Measurements from ENCODE around the gene IRGM.
"Not testable (repeated sequence)": the region's sequence is repeated elsewhere in the genome, so short reads cannot be mapped to it uniquely, and the experiment has no call there.

The IRGM gene

GRCh38 chr5:150845185-150845859 lies 999 bp upstream of the IRGM start:
- DNase-seq (ENCODE audit: low read depth, low spot score), result not testable (repeated sequence)

GRCh38 chr5:150846654-150847333 lies 473 bp downstream of the IRGM start:
- no peaks in the 10 kb centered on the region for H3K27me3 ChIP-seq (ENCODE audit: control insufficient read depth, insufficient read depth, low read length)
- no CpG with 5 or more reads among the region's 22 CpGs for WGBS (ENCODE audit: insufficient coverage, insufficient read length)
- peak; percentile 64 for DNase-seq (ENCODE audit: low read depth, low spot score)
- no peaks in the 10 kb centered on the region for H3K9me3 ChIP-seq (ENCODE audit: control insufficient read depth, insufficient read depth, low read length)
- H3K36me3 ChIP-seq (ENCODE audit: control insufficient read depth, insufficient read depth, low read length), result 0 out of 2 replicates have a peak, but pooled peaks cover 2% of the 10 kb centered on the region
- H3K4me1 ChIP-seq (ENCODE audit: control insufficient read depth, insufficient read depth, low read length), result no peaks in the 10 kb centered on the region
- no peak overlapping the region for H3K27ac ChIP-seq (ENCODE audit: low read length)
- H3K4me3 ChIP-seq (ENCODE audit: low read length), result no peak overlapping the region

More at GRCh38 chr5:150845185-150845859, 999 bp upstream of the IRGM start:
- H3K36me3 ChIP-seq (ENCODE audit: control insufficient read depth, insufficient read depth, low read length); H3K9me3 ChIP-seq (ENCODE audit: control insufficient read depth, insufficient read depth, low read length); H3K27me3 ChIP-seq (ENCODE audit: control insufficient read depth, insufficient read depth, low read length); H3K4me3 ChIP-seq (ENCODE audit: low read length); H3K27ac ChIP-seq (ENCODE audit: low read length); H3K4me1 ChIP-seq (ENCODE audit: control insufficient read depth, insufficient read depth, low read length): not testable (repeated sequence)
- no CpG with 5 or more reads among the region's 32 CpGs for WGBS (ENCODE audit: insufficient coverage, insufficient read length)

GRCh38 chr5:150847334-150847695 lies 994 bp downstream of the IRGM start:
- Histone ChIP-seq H3K9me3 (ENCODE audit: control insufficient read depth, insufficient read depth, low read length) (no peaks in the 10 kb centered on the region), H3K36me3 (ENCODE audit: control insufficient read depth, insufficient read depth, low read length) (0 out of 2 replicates have a peak, but pooled peaks cover 2% of the 10 kb centered on the region), H3K27ac (ENCODE audit: low read length) (no peak overlapping the region), H3K27me3 (ENCODE audit: control insufficient read depth, insufficient read depth, low read length) (no peaks in the 10 kb centered on the region), H3K4me1 (ENCODE audit: control insufficient read depth, insufficient read depth, low read length) (no peaks in the 10 kb centered on the region), H3K4me3 (ENCODE audit: low read length) (no peak overlapping the region)
- WGBS (ENCODE audit: insufficient coverage, insufficient read length), result no CpG with 5 or more reads among the region's 5 CpGs
- no peak for DNase-seq (ENCODE audit: low read depth, low spot score)

GRCh38 chr5:150848271-150848670 lies 1.9 kb downstream of the IRGM start:
- Histone ChIP-seq H3K4me1 (ENCODE audit: control insufficient read depth, insufficient read depth, low read length) (no peaks in the 10 kb centered on the region), H3K36me3 (ENCODE audit: control insufficient read depth, insufficient read depth, low read length) (0 out of 2 replicates have a peak, but pooled peaks cover 2% of the 10 kb centered on the region), H3K27ac (ENCODE audit: low read length) (no peak overlapping the region), H3K9me3 (ENCODE audit: control insufficient read depth, insufficient read depth, low read length) (no peaks in the 10 kb centered on the region), H3K4me3 (ENCODE audit: low read length) (no peak overlapping the region), H3K27me3 (ENCODE audit: control insufficient read depth, insufficient read depth, low read length) (no peaks in the 10 kb centered on the region)
- WGBS (ENCODE audit: insufficient coverage, insufficient read length), result no CpG with 5 or more reads among the region's 4 CpGs
- no peak for DNase-seq (ENCODE audit: low read depth, low spot score)

- DNase-seq (ENCODE audit: low read depth, low spot score), result no peak
- H3K27me3 ChIP-seq (ENCODE audit: control insufficient read depth, insufficient read depth, low read length), result no peaks in the 10 kb centered on the region
- H3K36me3 ChIP-seq (ENCODE audit: control insufficient read depth, insufficient read depth, low read length), result no peaks in the 10 kb centered on the region
- no peaks in the 10 kb centered on the region for H3K9me3 ChIP-seq (ENCODE audit: control insufficient read depth, insufficient read depth, low read length)
- H3K4me3 ChIP-seq (ENCODE audit: low read length), result no peak overlapping the region
- no CpG with 5 or more reads among the region's 3 CpGs for WGBS (ENCODE audit: insufficient coverage, insufficient read length)
- no peaks in the 10 kb centered on the region for H3K4me1 ChIP-seq (ENCODE audit: control insufficient read depth, insufficient read depth, low read length)
- no peak overlapping the region for H3K27ac ChIP-seq (ENCODE audit: low read length)
Measured at GRCh38 chr5:150851039-150851438, 4.7 kb downstream of the IRGM start.

GRCh38 chr5:150853561-150853960 lies 7.2 kb downstream of the IRGM start:
- DNase-seq (ENCODE audit: low read depth, low spot score), result no peak
- WGBS (ENCODE audit: insufficient coverage, insufficient read length), result 100% methylated on average over 1 of the region's 2 CpGs
- H3K27ac ChIP-seq (ENCODE audit: low read length), result no peak overlapping the region
- no peaks in the 10 kb centered on the region for H3K9me3 ChIP-seq (ENCODE audit: control insufficient read depth, insufficient read depth, low read length)
- H3K4me3 ChIP-seq (ENCODE audit: low read length), result no peak overlapping the region
- no peaks in the 10 kb centered on the region for H3K27me3 ChIP-seq (ENCODE audit: control insufficient read depth, insufficient read depth, low read length)
- H3K36me3 ChIP-seq (ENCODE audit: control insufficient read depth, insufficient read depth, low read length), result no peaks in the 10 kb centered on the region
- no peaks in the 10 kb centered on the region for H3K4me1 ChIP-seq (ENCODE audit: control insufficient read depth, insufficient read depth, low read length)

GRCh38 chr5:150856700-150857099 lies 10.4 kb downstream of the IRGM start:
- H3K27ac ChIP-seq (ENCODE audit: low read length); H3K4me3 ChIP-seq (ENCODE audit: low read length); H3K9me3 ChIP-seq (ENCODE audit: control insufficient read depth, insufficient read depth, low read length); H3K36me3 ChIP-seq (ENCODE audit: control insufficient read depth, insufficient read depth, low read length); H3K4me1 ChIP-seq (ENCODE audit: control insufficient read depth, insufficient read depth, low read length); H3K27me3 ChIP-seq (ENCODE audit: control insufficient read depth, insufficient read depth, low read length); DNase-seq (ENCODE audit: low read depth, low spot score): not testable (repeated sequence)
- no CpG with 5 or more reads among the region's 3 CpGs for WGBS (ENCODE audit: insufficient coverage, insufficient read length)

- DNase-seq (ENCODE audit: low read depth, low spot score), result no peak
- Histone ChIP-seq H3K4me1 (ENCODE audit: control insufficient read depth, insufficient read depth, low read length) (no peaks in the 10 kb centered on the region), H3K4me3 (ENCODE audit: low read length) (no peak overlapping the region), H3K27me3 (ENCODE audit: control insufficient read depth, insufficient read depth, low read length) (no peaks in the 10 kb centered on the region), H3K36me3 (ENCODE audit: control insufficient read depth, insufficient read depth, low read length) (no peaks in the 10 kb centered on the region), H3K27ac (ENCODE audit: low read length) (no peak overlapping the region), H3K9me3 (ENCODE audit: control insufficient read depth, insufficient read depth, low read length) (no peaks in the 10 kb centered on the region)
- whole genome bisulfite sequencing (ENCODE audit: insufficient coverage, insufficient read length), result no CpG with 5 or more reads among the region's 2 CpGs
Measured at GRCh38 chr5:150860246-150860821, 14.0 kb downstream of the IRGM start.

- no peaks in the 10 kb centered on the region for H3K4me1 ChIP-seq (ENCODE audit: control insufficient read depth, insufficient read depth, low read length)
- no peak overlapping the region for H3K4me3 ChIP-seq (ENCODE audit: low read length)
- no CpG with 5 or more reads among the region's 1 CpG for WGBS (ENCODE audit: insufficient coverage, insufficient read length)
- no peaks in the 10 kb centered on the region for H3K36me3 ChIP-seq (ENCODE audit: control insufficient read depth, insufficient read depth, low read length)
- DNase-seq (ENCODE audit: low read depth, low spot score), result no peak
- no peaks in the 10 kb centered on the region for H3K27me3 ChIP-seq (ENCODE audit: control insufficient read depth, insufficient read depth, low read length)
- no peak overlapping the region for H3K27ac ChIP-seq (ENCODE audit: low read length)
- H3K9me3 ChIP-seq (ENCODE audit: control insufficient read depth, insufficient read depth, low read length), result no peaks in the 10 kb centered on the region
Measured at GRCh38 chr5:150862070-150862469, 15.7 kb downstream of the IRGM start.

- H3K27ac ChIP-seq (ENCODE audit: low read length), result no peak overlapping the region
- no peaks in the 10 kb centered on the region for H3K27me3 ChIP-seq (ENCODE audit: control insufficient read depth, insufficient read depth, low read length)
- H3K4me3 ChIP-seq (ENCODE audit: low read length), result no peak overlapping the region
- H3K9me3 ChIP-seq (ENCODE audit: control insufficient read depth, insufficient read depth, low read length), result no peaks in the 10 kb centered on the region; the same call in 1 of the 2 replicates
- DNase-seq (ENCODE audit: low read depth, low spot score), result no peak
- H3K36me3 ChIP-seq (ENCODE audit: control insufficient read depth, insufficient read depth, low read length), result no peaks in the 10 kb centered on the region
- H3K4me1 ChIP-seq (ENCODE audit: control insufficient read depth, insufficient read depth, low read length), result no peaks in the 10 kb centered on the region
Measured at GRCh38 chr5:150879358-150879757, 33.0 kb downstream of the IRGM start.

All from iPS DF 6.9 (cell line).